Esophagus muscularis mucosa (tissue), 4 donors: ENCODE results near the gene KIAA1143. TPM values are rescaled to one million over a fixed set of nuclear protein-coding genes. Genes with fewer than 3 reads are reported as not detected.

Source experiments
- DNase-seq: peaks from one replicate; pipeline ENCODE4 v3.0.0-alpha.2; 2017; ENCODE audit errors: extremely low spot score
- H3K27ac ChIP-seq, 4 donors: fragments of 200-600 bp; sonication (generic); replicated peaks in 1 of 4; 1 replicate in 3 of 4; 2 replicates in 1 of 4; pipeline ENCODE4 v1.5.1; 2016 to 2019; ENCODE audit warnings: mild to moderate bottlenecking in 1 of 4
- H3K27me3 ChIP-seq, 4 donors: fragments of 200-600 bp; sonication (generic); one replicate each; pipeline versions ENCODE4 v1.5.1 to v1.6.0; 2016 to 2019
- H3K36me3 ChIP-seq, 4 donors: fragments of 200-600 bp; sonication (generic); one replicate each; pipeline ENCODE4 v1.5.1; 2016 to 2019
- H3K4me1 ChIP-seq, 4 donors: fragments of 200-600 bp; sonication (generic); one replicate each; pipeline ENCODE4 v1.5.1; 2016 to 2019
- H3K4me3 ChIP-seq, 4 donors: fragments of 200-600 bp; sonication (generic); 1 replicate in 2 of 4; 2 replicates in 2 of 4; pipeline ENCODE4 v1.5.1; 2016 to 2019; ENCODE audit warnings: mild to moderate bottlenecking in 4 of 4, moderate library complexity in 1 of 4
- H3K9me3 ChIP-seq, 4 donors: fragments of 200-600 bp; sonication (generic); 1 replicate in 3 of 4; 2 replicates in 1 of 4; pipeline ENCODE4 v1.5.1; 2016 to 2019
- EP300 ChIP-seq: sonication (generic); formaldehyde crosslinking; IDR thresholded peaks from one replicate; pipeline ENCODE4 v1.6.1; 2017; ENCODE audit warnings: antibody characterized with exemption
- POLR2A ChIP-seq: fragments of 450-650 bp; IDR thresholded peaks from one replicate; pipeline ENCODE4 v1.6.1; 2017; ENCODE audit warnings: antibody characterized with exemption, moderate library complexity, mild to moderate bottlenecking, low read depth
- POLR2AphosphoS5 ChIP-seq, 2 donors: sonication (generic); formaldehyde crosslinking; IDR thresholded peaks; one replicate each; pipeline ENCODE4 v1.6.1; 2017; ENCODE audit warnings: antibody characterized with exemption in 2 of 2
- WGBS: methylation state at CpG from one replicate; pipeline ENCODE4 v1.1.5; 2018; 5-methylcytosine and 5-hydroxymethylcytosine counted together
- intact Hi-C: fragments of 100-400 bp; cut with DNase I; formaldehyde crosslinking; loops from one replicate; pipeline ENCODE4 v1.15.1; 2023
- total RNA-seq, 4 donors: library from RNA; depleted of rRNA; stranded (reverse); fragments of >200 nt; gene quantifications; one replicate each; pipeline versions ENCODE4 v1.1.0 to v1.2.1, GENCODE V29; 2016
- TF ChIP-seq, protein P1 (sequence below), 3 experiments: fragments of 200-600 bp in 2 of 3; fragments of 450-650 bp in 1 of 3; sonication (generic) in 2 of 3; IDR thresholded peaks; one replicate each; pipeline ENCODE4 v1.5.1; 2017 to 2019; ENCODE audit warnings: antibody characterized with exemption in 3 of 3, mild to moderate bottlenecking in 2 of 3, moderate library complexity in 1 of 3

Gene KIAA1143
- 10 to 100 TPM; 26.2 to 33.9 (median 28.2) TPM for total RNA-seq

DNA sequence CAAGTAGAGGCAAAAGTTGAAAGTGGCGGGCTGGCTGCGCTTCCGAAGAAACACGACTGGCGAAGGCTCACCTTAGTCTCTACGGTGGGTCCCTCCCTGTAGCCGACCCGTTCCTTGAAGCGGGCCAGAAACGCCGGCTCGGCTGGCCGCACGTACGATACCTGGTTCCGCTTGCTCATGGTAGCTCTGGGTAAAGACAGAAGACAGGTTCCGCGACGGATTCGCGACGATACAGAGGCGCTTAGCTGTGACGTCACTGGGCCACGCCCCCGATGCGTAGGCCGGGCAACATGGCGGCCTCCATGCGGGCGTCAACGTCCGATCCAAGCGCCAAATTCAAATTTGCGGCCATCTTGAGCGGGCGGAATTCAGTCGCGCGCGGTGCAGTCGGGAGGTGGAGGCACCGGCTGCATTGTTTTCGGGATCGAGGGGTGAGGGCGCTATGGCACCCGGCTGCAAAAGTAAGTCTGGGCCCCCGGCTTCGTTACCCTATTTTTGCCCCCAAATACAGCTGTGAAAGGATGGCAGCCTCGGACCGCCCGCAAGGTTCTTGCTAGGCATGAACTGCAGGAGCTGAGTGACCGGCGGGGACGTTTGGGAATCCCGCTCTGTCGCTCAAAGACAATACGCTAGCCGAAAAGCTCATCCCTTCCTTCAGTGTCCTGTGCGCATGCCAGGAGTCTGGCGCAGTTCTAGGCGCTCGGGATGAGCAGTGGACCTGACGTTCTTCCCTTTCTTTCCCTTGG lies at the start of gene KIAA1143, which contains the start of gene KIF15:
Gene KIAA1143 (minus strand): TSS at position 196 of the 746 bp plus-strand sequence. CDS start 17 bp downstream, at position 179.
Gene KIF15 (plus strand): TSS at position 371 of the 746 bp plus-strand sequence. CDS start 72 bp downstream, at position 443.
- Histone ChIP-seq H3K27me3 (no peaks in the 10 kb centered on the region), H3K36me3 (peaks cover 0 to 7% (median under 1%) of the 10 kb centered on the region in 4 donors), H3K4me3 (peak within 1 kb of the TSS; percentile 64 to 89 (median 81)), H3K27ac (peak within 1 kb of the TSS; percentile 72 to 82 (median 76)), H3K4me1 (peaks cover 17 to 23% (median 19%) of the 10 kb centered on the region in 4 donors), H3K9me3 (peaks cover 0 to 7% (median 0%) of the 10 kb centered on the region in 4 donors)
- intact Hi-C loops: loop anchor here (2.0 to 5.0 kb wide), 2 partner anchors 31 to 101 kb away; partner anchors contain the start of gene TMEM42
- DNase-seq: peak; percentile 98
- 1% methylated on average over 15 of the region's 64 CpGs for WGBS
- TF ChIP-seq, protein P1, sequence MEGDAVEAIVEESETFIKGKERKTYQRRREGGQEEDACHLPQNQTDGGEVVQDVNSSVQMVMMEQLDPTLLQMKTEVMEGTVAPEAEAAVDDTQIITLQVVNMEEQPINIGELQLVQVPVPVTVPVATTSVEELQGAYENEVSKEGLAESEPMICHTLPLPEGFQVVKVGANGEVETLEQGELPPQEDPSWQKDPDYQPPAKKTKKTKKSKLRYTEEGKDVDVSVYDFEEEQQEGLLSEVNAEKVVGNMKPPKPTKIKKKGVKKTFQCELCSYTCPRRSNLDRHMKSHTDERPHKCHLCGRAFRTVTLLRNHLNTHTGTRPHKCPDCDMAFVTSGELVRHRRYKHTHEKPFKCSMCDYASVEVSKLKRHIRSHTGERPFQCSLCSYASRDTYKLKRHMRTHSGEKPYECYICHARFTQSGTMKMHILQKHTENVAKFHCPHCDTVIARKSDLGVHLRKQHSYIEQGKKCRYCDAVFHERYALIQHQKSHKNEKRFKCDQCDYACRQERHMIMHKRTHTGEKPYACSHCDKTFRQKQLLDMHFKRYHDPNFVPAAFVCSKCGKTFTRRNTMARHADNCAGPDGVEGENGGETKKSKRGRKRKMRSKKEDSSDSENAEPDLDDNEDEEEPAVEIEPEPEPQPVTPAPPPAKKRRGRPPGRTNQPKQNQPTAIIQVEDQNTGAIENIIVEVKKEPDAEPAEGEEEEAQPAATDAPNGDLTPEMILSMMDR (IDR thresholded peaks at IDR 0.05): no peak
- TF ChIP-seq POLR2A: no peak
- TF ChIP-seq EP300: no peak
- TF ChIP-seq POLR2AphosphoS5 (IDR thresholded peaks at IDR 0.05): peak; percentile 87 to 97

DNA sequence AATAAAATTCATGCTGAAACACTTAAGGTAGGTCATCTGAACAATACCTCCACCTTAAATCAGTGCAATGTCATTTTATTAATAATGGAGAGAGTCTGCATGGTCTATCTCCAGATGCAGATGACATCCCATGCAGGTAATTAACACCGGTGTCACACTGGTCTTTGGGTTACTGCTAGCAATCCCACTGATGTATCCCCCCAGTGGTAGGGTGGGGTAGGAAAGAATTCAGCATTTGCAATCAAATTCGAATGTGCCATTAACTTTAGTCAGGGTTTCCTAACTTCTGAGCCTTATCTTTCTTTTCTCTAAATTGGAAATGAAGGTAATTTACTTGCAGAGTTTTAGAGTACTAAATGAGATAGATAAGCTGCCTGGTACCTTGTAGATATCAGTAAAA lies 44.5 kb upstream of the KIAA1143 start:
- intact Hi-C loops: no loop called here

DNA sequence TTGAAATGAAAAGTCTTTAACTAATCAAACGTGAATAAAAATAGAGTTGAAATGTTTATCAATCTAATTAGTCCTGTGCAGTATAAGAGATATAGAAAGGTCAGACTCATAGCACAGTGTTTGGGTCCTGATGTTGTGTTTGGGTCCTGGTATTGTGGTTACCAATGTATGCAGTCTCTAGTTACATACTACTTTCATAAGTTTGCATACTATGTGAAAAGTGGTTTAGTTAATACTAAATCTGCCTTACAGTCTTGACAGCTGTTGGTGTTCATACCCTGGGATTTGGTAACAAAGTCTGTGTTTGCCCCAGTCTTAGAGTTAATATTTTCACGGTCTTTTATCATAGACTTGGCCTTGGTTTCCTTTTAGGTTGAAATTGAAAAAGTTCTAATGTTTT lies 41.9 kb upstream of the KIAA1143 start:
- intact Hi-C loops: no loop called here
- no peaks in the 10 kb centered on the region for H3K4me1 ChIP-seq
- H3K36me3 ChIP-seq: no peaks in the 10 kb centered on the region
- H3K27ac ChIP-seq: no peak overlapping the region
- no peak overlapping the region for H3K4me3 ChIP-seq
- 95% methylated on average over 2 of the region's 2 CpGs for WGBS
- H3K27me3 ChIP-seq: no peaks in the 10 kb centered on the region
- H3K9me3 ChIP-seq: no peaks in the 10 kb centered on the region
- TF ChIP-seq POLR2A: no peak
- no peak for DNase-seq

More for the DNA sequence above, 44.5 kb upstream of the KIAA1143 start:
- Histone ChIP-seq H3K4me1 (no peaks in the 10 kb centered on the region), H3K36me3 (no peaks in the 10 kb centered on the region), H3K9me3 (no peaks in the 10 kb centered on the region), H3K27me3 (no peaks in the 10 kb centered on the region), H3K4me3 (no peak overlapping the region), H3K27ac (no peak overlapping the region)
- DNase-seq: no peak
- no peak for TF ChIP-seq POLR2A
- TF ChIP-seq POLR2AphosphoS5 (IDR thresholded peaks at IDR 0.05): no peak
- no peak for TF ChIP-seq EP300
- 91% methylated on average over 2 of the region's 2 CpGs for WGBS

DNA sequence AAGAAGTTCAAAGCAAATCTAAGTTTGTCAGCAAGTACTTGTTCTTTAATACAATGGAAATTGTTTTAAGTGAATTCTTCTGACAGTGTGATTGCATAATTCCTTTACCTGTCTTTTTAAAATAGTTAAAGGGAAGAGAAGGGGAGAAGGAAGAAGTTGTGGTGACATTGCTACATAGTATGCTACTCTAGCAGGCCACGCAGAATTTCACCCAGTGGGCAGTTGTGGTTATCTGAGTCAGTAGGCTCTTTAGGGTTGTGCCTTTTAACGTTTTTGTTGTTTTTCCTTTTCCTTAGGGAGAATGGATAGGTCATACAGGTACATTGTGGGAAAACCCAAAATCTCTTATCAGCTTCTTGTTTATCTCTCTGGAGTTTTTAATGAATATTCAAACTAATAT lies 40.6 kb upstream of the KIAA1143 start:
- 63% methylated on average over 2 of the region's 2 CpGs for WGBS
- H3K36me3 ChIP-seq: no peaks in the 10 kb centered on the region
- H3K4me1 ChIP-seq: no peaks in the 10 kb centered on the region
- TF ChIP-seq POLR2AphosphoS5 (IDR thresholded peaks at IDR 0.05): no peak
- TF ChIP-seq, protein P1 (IDR thresholded peaks at IDR 0.05): no peak
- no peak for TF ChIP-seq EP300
- TF ChIP-seq POLR2A: no peak
- no peak overlapping the region for H3K27ac ChIP-seq
- H3K27me3 ChIP-seq: no peaks in the 10 kb centered on the region
- H3K9me3 ChIP-seq: no peaks in the 10 kb centered on the region
- intact Hi-C loops: no loop called here
- no peak for DNase-seq
- no peak overlapping the region for H3K4me3 ChIP-seq

DNA sequence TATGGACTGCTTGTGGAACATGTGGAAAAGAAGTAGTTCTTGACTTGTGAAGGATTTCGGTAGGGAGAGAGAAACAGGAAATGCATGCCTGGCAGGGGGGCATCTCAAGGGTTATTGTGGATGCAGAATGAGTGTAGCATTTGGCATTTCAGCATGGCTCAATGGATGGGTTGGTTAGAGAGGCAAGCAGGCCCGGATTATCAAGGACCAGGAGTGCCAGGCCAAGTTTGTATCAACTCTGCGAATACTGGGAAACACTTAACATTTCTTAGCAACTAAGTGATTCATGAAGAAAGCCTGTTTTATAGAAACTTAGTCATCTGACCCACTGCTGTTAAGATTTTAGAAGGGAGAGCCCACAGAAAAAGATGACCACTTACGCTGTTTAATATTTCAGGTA lies 33.8 kb upstream of the KIAA1143 start:
- 97% methylated on average over 4 of the region's 4 CpGs for WGBS
- no peak for DNase-seq
- Histone ChIP-seq H3K27me3 (no peaks in the 10 kb centered on the region), H3K4me3 (no peak overlapping the region), H3K36me3 (no peaks in the 10 kb centered on the region), H3K27ac (no peak overlapping the region), H3K9me3 (no peaks in the 10 kb centered on the region), H3K4me1 (no peaks in the 10 kb centered on the region)
- intact Hi-C loops: no loop called here
- TF ChIP-seq POLR2A (no peak), POLR2AphosphoS5 (IDR thresholded peaks at IDR 0.05) (no peak), EP300 (no peak)
- TF ChIP-seq, protein P1 (IDR thresholded peaks at IDR 0.05): no peak
